NCI-H526 treated with DMSO at 0.1 percent for 48 hours (cell line): Measurements from ENCODE around the gene TSPYL4.

Source experiments
- DNase-seq: peaks from one replicate; lab custom pipeline; 2025; lab: John Stamatoyannopoulos, UW

TSPYL4 gene

DNA sequence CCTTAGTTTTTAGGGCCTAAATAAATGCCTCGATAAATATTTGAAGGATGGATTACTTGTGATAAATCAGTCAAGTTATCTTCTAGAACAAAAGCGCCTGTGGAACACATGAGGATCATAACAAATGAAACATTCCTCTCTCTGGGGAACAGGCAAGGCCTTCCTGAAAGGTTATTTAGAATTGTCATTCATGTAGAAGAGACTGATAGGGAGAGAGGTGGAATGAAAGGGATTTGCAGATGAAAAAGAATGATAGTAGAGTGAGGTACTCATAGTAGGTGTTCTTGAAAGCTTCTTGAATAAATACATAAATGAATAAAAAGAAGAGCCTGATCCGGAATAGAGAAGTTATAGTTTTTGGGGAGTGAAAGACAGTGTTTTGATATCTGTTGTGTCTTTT lies 30.5 kb downstream of the TSPYL4 start:
- no peak for DNase-seq

- DNase-seq: no peak
Observed at GRCh38 chr6:116221911-116222310, 32.0 kb downstream of the TSPYL4 start.

GRCh38 chr6:116221067-116221466 lies 32.8 kb downstream of the TSPYL4 start:
- DNase-seq: no peak

DNA sequence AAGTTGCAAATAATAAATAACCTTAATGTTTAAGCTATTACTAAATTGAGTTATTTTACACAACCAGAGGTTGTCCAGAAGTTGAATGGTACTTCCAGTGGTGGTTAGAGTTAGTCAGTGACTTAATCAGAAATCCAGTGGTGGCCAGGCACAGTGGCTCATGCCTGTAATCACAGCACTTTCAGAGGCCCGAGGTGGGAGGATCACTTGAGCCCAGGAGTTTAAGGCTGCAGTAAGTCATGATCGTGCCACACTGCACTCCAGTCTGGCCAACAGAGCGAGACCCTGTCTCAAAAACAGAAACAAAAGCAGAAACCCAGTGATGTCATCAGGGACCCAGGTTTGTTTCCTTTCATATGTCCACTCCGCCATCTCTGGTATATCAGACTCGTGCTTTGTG lies 35.0 kb downstream of the TSPYL4 start:
- no peak for DNase-seq

DNA sequence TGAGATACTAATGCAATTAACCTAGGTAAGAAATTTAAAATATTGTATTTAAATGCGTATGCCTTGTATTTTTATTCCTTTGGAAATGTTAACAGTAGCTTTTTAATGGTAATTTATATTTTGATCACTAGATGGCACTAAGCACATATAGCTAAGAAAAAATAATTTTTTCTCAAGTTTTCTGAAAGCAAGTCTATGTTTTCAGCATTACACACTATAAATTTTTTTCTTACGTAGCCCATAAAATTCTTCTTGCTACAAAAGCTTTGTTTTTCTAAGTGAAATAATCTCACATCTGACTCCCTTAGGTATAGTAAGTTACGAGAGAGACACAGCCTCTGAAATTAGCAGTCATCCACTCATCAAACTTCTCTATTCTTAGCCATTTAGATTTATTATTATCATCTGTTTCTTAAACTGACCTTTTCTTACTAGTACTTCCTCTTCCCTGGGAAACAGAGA lies 35.7 kb downstream of the TSPYL4 start:
- DNase-seq: peak; percentile 18

- peak; percentile 31 for DNase-seq
Observed at GRCh38 chr6:116217069-116217468, 36.8 kb downstream of the TSPYL4 start.

DNA sequence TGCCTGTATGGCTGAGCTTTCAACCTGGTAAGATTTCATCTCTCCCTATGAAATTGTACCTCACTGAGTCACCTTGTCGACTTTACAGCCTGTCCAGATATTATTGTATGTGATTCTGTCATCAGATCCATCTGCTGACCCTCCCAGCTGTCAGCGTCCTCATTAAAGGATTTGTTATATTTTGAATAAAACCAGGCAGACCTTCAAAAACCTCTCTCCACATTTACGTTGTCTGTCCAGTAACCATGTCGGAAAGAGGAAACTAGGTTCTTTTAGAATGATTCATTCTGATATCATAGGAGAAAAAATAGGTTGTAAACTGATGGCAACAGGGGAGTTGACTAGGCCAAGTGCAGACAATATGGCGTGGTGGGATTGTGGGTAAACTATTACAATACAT lies 38.5 kb downstream of the TSPYL4 start:
- DNase-seq: no peak

GRCh38 chr6:116214681-116215080 lies 39.2 kb downstream of the TSPYL4 start:
- no peak for DNase-seq

- DNase-seq: no peak
Observed at GRCh38 chr6:116210750-116211425, 43.0 kb downstream of the TSPYL4 start.

- no peak for DNase-seq
Observed at GRCh38 chr6:116210316-116210715, 43.6 kb downstream of the TSPYL4 start.

DNA sequence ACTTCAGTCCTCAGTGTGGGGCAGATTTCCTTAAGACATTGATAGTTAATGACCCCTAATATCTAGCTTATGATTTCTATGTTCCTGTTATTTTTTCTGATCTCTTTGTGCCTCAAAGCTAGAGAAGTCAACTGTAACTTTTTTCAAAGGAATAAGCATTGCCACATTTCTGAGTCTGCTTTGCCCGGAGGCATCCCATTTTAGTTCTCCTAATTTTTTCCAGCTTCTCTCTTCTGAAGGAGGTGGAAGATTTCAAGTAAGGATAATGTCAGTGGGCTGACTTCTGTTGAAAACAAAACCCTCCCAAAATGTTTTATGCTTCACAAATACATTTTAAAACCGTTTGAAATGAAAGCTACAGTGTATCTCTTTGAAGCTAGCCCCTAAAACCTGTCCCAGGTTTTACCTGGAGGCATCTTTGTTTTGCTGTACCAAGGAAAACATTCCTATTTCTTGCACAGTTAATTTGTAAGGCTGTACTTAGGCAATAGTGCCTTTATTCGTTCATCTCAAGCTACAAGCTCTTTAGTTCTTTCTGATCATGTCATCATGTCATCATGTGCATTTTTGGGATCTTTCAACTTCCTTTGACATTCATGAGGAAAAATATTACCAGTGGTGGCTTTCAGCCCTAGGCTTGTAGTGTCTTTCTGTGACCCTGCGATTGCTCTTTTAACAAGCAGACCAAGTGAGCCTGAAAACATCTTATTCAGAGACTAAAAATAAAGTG lies 45.7 kb downstream of the TSPYL4 start:
- no peak for DNase-seq

DNA sequence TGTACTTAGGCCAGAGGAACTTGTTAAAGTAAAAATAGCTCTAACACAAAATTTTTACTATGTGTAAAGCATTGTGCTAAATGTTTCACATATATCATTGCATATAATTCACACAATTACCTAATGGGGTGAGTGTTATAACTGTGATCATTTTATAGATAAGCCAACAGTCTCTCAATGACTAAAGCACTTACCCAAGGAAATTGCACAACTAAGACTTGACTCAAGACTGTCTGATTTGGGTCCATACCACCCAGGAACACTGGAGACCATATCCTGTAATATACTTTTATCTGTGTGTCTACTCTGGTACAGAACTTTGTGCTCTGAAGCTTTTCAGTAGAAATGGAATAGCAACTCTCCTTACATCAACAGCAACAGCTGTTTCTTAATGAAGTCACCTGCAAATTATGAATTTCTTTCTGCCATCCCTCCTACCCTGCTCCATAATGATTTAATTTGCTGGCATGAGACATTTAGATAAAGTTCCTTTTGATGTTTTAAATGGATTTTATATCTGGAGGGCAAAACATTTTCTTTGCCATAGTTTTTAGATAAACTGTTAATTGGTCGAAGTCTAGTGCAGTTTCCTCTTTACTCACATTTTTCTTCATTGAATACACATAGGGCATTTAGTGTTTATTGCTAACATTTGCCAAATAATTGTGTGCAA lies 47.5 kb downstream of the TSPYL4 start:
- DNase-seq: no peak

GRCh38 chr6:116205281-116205680 lies 48.6 kb downstream of the TSPYL4 start:
- no peak for DNase-seq

GRCh38 chr6:116201538-116201937 lies 52.3 kb downstream of the TSPYL4 start:
- DNase-seq: no peak

GRCh38 chr6:116200619-116201249 lies 53.1 kb downstream of the TSPYL4 start:
- DNase-seq: no peak
